Endothelial cell of umbilical vein (primary cell): ENCODE data around the gene SPRED2. TPM values are rescaled to one million over a fixed set of nuclear protein-coding genes. Genes with fewer than 3 reads are reported as not detected.

Experiments
- BruUV-seq: library from RNA; stranded (reverse); fragments of 400-500 nt; replicated peaks from 2 replicates; lab custom pipeline; 2021; lab: Mats Ljungman, UMichigan
- CTCF ChIA-PET: fragments of 300-600, 350-600 bp; sonication (Branson Sonifier 250); formaldehyde crosslinking; loops from one replicate; lab custom pipeline; 2021; ENCODE audit warnings: antibody characterized with exemption, inconsistent platforms; lab: Charles Lee
- POLR2A ChIA-PET: fragments of 300-600, 350-600 bp; sonication (Branson Sonifier 250); formaldehyde crosslinking; loops from one replicate; lab custom pipeline; 2021; ENCODE audit warnings: antibody characterized with exemption, inconsistent platforms; lab: Charles Lee
- DNase-seq: peaks from one replicate; pipeline ENCODE4 v3.0.0-alpha.2; 2011; ENCODE audit warnings: low read depth, low spot score
- FAIRE-seq: peaks from 2 replicates; lab custom pipeline; 2011; peaks lifted over from hg19 to GRCh38; lab: Jason Lieb, UNC
- H2AFZ ChIP-seq: 2 replicates; pipeline ENCODE4 v1.6.0; 2012; ENCODE audit warnings: low read depth, low read length, control low read depth, inconsistent platforms
- H3K27ac ChIP-seq: 2 replicates; pipeline ENCODE4 v1.5.1; 2011; ENCODE audit warnings: low read depth, mild to moderate bottlenecking, control low read depth, low read length, moderate library complexity; ENCODE audit not compliant: insufficient read depth
- H3K27me3 ChIP-seq, 2 experiments: 2 replicates each; pipeline versions ENCODE4 v1.6.0 to v1.6.1; 2011; ENCODE audit warnings: low read length in 2 of 2, mixed read lengths in 1 of 2; ENCODE audit not compliant: control insufficient read depth in 2 of 2, insufficient read depth in 2 of 2
- H3K36me3 ChIP-seq, 2 experiments: 2 replicates in 1 of 2; 3 replicates in 1 of 2; pipeline ENCODE4 v1.5.1; 2011; ENCODE audit warnings: low read length in 2 of 2, mild to moderate bottlenecking in 1 of 2, moderate library complexity in 1 of 2; ENCODE audit not compliant: control insufficient read depth in 2 of 2, insufficient read depth in 2 of 2; ENCODE audit errors: extremely low read depth in 1 of 2
- H3K4me1 ChIP-seq: 3 replicates; pipeline ENCODE4 v1.5.1; 2011; ENCODE audit warnings: mild to moderate bottlenecking, low read length; ENCODE audit not compliant: control insufficient read depth, insufficient read depth; ENCODE audit errors: extremely low read depth
- H3K4me2 ChIP-seq: 2 replicates; pipeline ENCODE4 v1.6.1; 2011; ENCODE audit warnings: low read length, control low read depth, mixed read lengths; ENCODE audit not compliant: insufficient read depth
- H3K4me3 ChIP-seq, 3 experiments: fragments of 200-600 bp in 1 of 3; sonication (generic), shearing (Covaris generic) in 1 of 3; replicated peaks in 1 of 3; 2 replicates each; pipeline ENCODE4 v1.5.1; 2011 to 2016; ENCODE audit warnings: control low read depth in 3 of 3, low read length in 3 of 3, mild to moderate bottlenecking in 2 of 3, inconsistent platforms in 1 of 3, low read depth in 1 of 3, moderate library complexity in 1 of 3; ENCODE audit not compliant: insufficient read depth in 1 of 3
- H3K79me2 ChIP-seq: 2 replicates; pipeline ENCODE4 v1.6.0; 2012; ENCODE audit warnings: low read length, inconsistent platforms; ENCODE audit not compliant: control insufficient read depth, insufficient read depth
- H3K9ac ChIP-seq: replicated peaks from 2 replicates; pipeline ENCODE3; 2011; ENCODE audit warnings: low read length, control low read depth; ENCODE audit not compliant: insufficient read depth; ENCODE audit errors: extremely low read depth
- H3K9me1 ChIP-seq: replicated peaks from 3 replicates; pipeline ENCODE4 v1.6.0; 2011; ENCODE audit warnings: mild to moderate bottlenecking, low read length; ENCODE audit not compliant: control insufficient read depth, insufficient read depth; ENCODE audit errors: extremely low read depth
- H3K9me3 ChIP-seq: replicated peaks from 2 replicates; pipeline ENCODE4 v1.5.1; 2012; ENCODE audit warnings: low read length, inconsistent platforms; ENCODE audit not compliant: control insufficient read depth, insufficient read depth
- H4K20me1 ChIP-seq: replicated peaks from 2 replicates; pipeline ENCODE3; 2011; ENCODE audit warnings: mild to moderate bottlenecking, low read length; ENCODE audit not compliant: control insufficient read depth, insufficient read depth; ENCODE audit errors: extremely low read depth
- EZH2 ChIP-seq: IDR thresholded peaks from 2 replicates; pipeline ENCODE4 v1.6.1; 2012; ENCODE audit warnings: borderline replicate concordance, low read depth, mild to moderate bottlenecking, moderate library complexity, low read length, inconsistent platforms; ENCODE audit not compliant: severe bottlenecking
- FOS ChIP-seq: IDR thresholded peaks from 2 replicates; pipeline ENCODE4 v1.6.1; 2011; ENCODE audit warnings: mild to moderate bottlenecking, low read length, moderate library complexity, borderline replicate concordance; ENCODE audit not compliant: insufficient read depth
- GATA2 ChIP-seq: IDR thresholded peaks from 2 replicates; pipeline ENCODE4 v1.7.0; 2011; ENCODE audit warnings: low read depth, mild to moderate bottlenecking, moderate library complexity, mixed read lengths, low read length; ENCODE audit not compliant: insufficient read length, insufficient read depth
- JUN ChIP-seq: IDR thresholded peaks from 2 replicates; pipeline ENCODE4 v1.6.1; 2011; ENCODE audit warnings: borderline replicate concordance, low read depth; ENCODE audit not compliant: insufficient read length, insufficient read depth
- MYC ChIP-seq: IDR thresholded peaks from one replicate; pipeline ENCODE4 v1.6.1; 2011; ENCODE audit warnings: mild to moderate bottlenecking, low read depth, low read length
- POLR2A ChIP-seq: IDR thresholded peaks from 2 replicates; pipeline ENCODE4 v1.6.1; 2012; ENCODE audit warnings: low read depth, mild to moderate bottlenecking, control low read depth, low read length
- POLR2AphosphoS5 ChIP-seq: IDR thresholded peaks from 2 replicates; pipeline ENCODE4 v1.6.1; 2012; ENCODE audit warnings: low read depth, mild to moderate bottlenecking, control low read depth, low read length, moderate library complexity; ENCODE audit not compliant: insufficient read depth
- dilution Hi-C: fragments of 300-500 bp; cut with MboI; formaldehyde crosslinking; loops from one replicate; pipeline ENCODE4 v1.15.0; 2019; ENCODE audit warnings: low sequenced_read_pairs; ENCODE audit not compliant: extremely low pct_ligation_motif_present
- intact Hi-C: fragments of 100-400 bp; cut with micrococcal nuclease; formaldehyde crosslinking; loops from one replicate; pipeline ENCODE4 v1.10.0; 2022
- polyA plus RNA-seq, 4 experiments: library from polyadenylated mRNA; depleted of rRNA in 3 of 4; stranded (reverse) in 3 of 4; unstranded in 1 of 4; fragments of >200 nt; gene quantifications; 2 replicates each; pipeline versions ENCODE4 v1.2.1 to v1.2.3, GENCODE V29; 2011 to 2012; ENCODE audit warnings: missing spikeins in 1 of 4
- total RNA-seq: library from RNA; stranded (reverse); gene quantifications from 2 replicates; pipeline ENCODE4 v1.2.3, GENCODE V29; 2021
- TF ChIP-seq, protein P1 (sequence below): IDR thresholded peaks from 2 replicates; pipeline ENCODE4 v1.6.1; 2011; ENCODE audit not compliant: insufficient read depth, insufficient read length
- TF ChIP-seq, protein P2 (sequence below), 2 donors: IDR thresholded peaks; 1 replicate in 1 of 2; 2 replicates in 1 of 2; pipeline ENCODE4 v1.5.1; 2011; ENCODE audit warnings: low read length in 2 of 2, mild to moderate bottlenecking in 2 of 2, moderate library complexity in 2 of 2, control low read depth in 1 of 2, inconsistent platforms in 1 of 2, low read depth in 1 of 2; ENCODE audit not compliant: insufficient read depth in 1 of 2; ENCODE audit errors: extremely low read depth in 1 of 2

SPRED2 gene
- total and polyA plus RNA-seq, 2 donors (not counting 3 experiments of a cell fraction or from before 2014, with no cell fraction given), result 3.6 to 9.6 TPM

- no peaks in the 10 kb centered on the region for H3K79me2 ChIP-seq
- no peak overlapping the region for H3K4me3 ChIP-seq
- no peak overlapping the region for H3K27ac ChIP-seq
- dilution Hi-C loops (no loop called here), intact Hi-C loops (no loop called here)
- H3K9ac ChIP-seq, result no peak overlapping the region
- no peak overlapping the region for H3K4me2 ChIP-seq
- CTCF ChIA-PET, result no interaction called here
- TF ChIP-seq POLR2AphosphoS5 (no peak), POLR2A (no peak), EZH2 (no peak), GATA2 (no peak), FOS (no peak), JUN (no peak), MYC (no peak)
- TF ChIP-seq, protein P1, sequence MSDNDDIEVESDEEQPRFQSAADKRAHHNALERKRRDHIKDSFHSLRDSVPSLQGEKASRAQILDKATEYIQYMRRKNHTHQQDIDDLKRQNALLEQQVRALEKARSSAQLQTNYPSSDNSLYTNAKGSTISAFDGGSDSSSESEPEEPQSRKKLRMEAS, result no peak
- TF ChIP-seq, protein P2, sequence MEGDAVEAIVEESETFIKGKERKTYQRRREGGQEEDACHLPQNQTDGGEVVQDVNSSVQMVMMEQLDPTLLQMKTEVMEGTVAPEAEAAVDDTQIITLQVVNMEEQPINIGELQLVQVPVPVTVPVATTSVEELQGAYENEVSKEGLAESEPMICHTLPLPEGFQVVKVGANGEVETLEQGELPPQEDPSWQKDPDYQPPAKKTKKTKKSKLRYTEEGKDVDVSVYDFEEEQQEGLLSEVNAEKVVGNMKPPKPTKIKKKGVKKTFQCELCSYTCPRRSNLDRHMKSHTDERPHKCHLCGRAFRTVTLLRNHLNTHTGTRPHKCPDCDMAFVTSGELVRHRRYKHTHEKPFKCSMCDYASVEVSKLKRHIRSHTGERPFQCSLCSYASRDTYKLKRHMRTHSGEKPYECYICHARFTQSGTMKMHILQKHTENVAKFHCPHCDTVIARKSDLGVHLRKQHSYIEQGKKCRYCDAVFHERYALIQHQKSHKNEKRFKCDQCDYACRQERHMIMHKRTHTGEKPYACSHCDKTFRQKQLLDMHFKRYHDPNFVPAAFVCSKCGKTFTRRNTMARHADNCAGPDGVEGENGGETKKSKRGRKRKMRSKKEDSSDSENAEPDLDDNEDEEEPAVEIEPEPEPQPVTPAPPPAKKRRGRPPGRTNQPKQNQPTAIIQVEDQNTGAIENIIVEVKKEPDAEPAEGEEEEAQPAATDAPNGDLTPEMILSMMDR (IDR thresholded peaks at IDR 0.05; ENCODE audit: extremely low read depth in 1 of 2, insufficient read depth in 1 of 2, low read depth in 1 of 2, low read length in 2 of 2), result no peak
- H3K9me3 ChIP-seq, result no peaks in the 10 kb centered on the region
- peaks cover 23 to 29% of the 10 kb centered on the region in 2 experiments for H3K27me3 ChIP-seq
- BruUV-seq, result no TSS peak
- no peak for FAIRE-seq
- H3K9me1 ChIP-seq, result no peaks in the 10 kb centered on the region
- no peaks in the 10 kb centered on the region for H3K36me3 ChIP-seq
- H3K4me1 ChIP-seq, result no peaks in the 10 kb centered on the region
- POLR2A ChIA-PET, result no interaction called here
- H2AFZ ChIP-seq, result no peak overlapping the region
- no peak for DNase-seq
- H4K20me1 ChIP-seq, result peaks cover 7% of the 10 kb centered on the region
Observed at GRCh38 chr2:65404988-65405697, 27.3 kb downstream of the SPRED2 start.
